ENCODE results near the gene C3orf22. TPM values are rescaled to one million over a fixed set of nuclear protein-coding genes. Genes with fewer than 3 reads are reported as not detected.

Gene C3orf22
- total RNA-seq, 2 experiments from 2014 or later: not detected

GRCh38 chr3:126501736-126502135 is 57.0 kb downstream of the C3orf22 start:
- no peak for ATAC-seq (ENCODE audit: poor library complexity)
- Mint-ChIP-seq H3K27me3 (no peaks in the 10 kb centered on the region), H3K9me3 (no peaks in the 10 kb centered on the region), H3K36me3 (ENCODE audit: low read depth) (no peaks in the 10 kb centered on the region), H3K4me1 (ENCODE audit: low read depth) (no peaks in the 10 kb centered on the region), H3K4me3 (no peak overlapping the region), H3K27ac (no peak overlapping the region)
- no peak for DNase-seq
- no peak overlapping the region for H3K27ac ChIP-seq (ENCODE audit: low read depth in 1 of 2, low read length in 2 of 2)
- intact Hi-C loops (cut with DNase I, micrococcal nuclease): no loop called here
- H3K4me1 ChIP-seq (ENCODE audit: insufficient read depth, low read length): no peaks in the 10 kb centered on the region
- ChIA-PET CTCF (no interaction called here), POLR2A (no interaction called here)
- peaks cover 0 to 5% of the 10 kb centered on the region in 2 experiments for H3K27me3 ChIP-seq (ENCODE audit: control insufficient read depth in 1 of 2, insufficient read depth in 2 of 2, low read length in 2 of 2)
- no peak overlapping the region for H3K4me3 ChIP-seq (ENCODE audit: low read length)
- H3K9me3 ChIP-seq (ENCODE audit: control insufficient read depth in 1 of 2, insufficient read depth in 1 of 2, low read length in 2 of 2): no peaks in the 10 kb centered on the region
- no peak for TF ChIP-seq CTCF (IDR thresholded peaks at IDR 0.05)
- no peaks in the 10 kb centered on the region for H3K36me3 ChIP-seq (ENCODE audit: insufficient read depth, low read length)

GRCh38 chr3:126501054-126501453 is 57.7 kb downstream of the C3orf22 start:
- intact Hi-C loops (cut with DNase I, micrococcal nuclease): no loop called here

GRCh38 chr3:126500016-126500415 is 58.7 kb downstream of the C3orf22 start:
- Mint-ChIP-seq H3K9me3 (no peaks in the 10 kb centered on the region), H3K27ac (no peak overlapping the region), H3K4me3 (no peak overlapping the region), H3K36me3 (ENCODE audit: low read depth) (no peaks in the 10 kb centered on the region), H3K4me1 (ENCODE audit: low read depth) (no peaks in the 10 kb centered on the region), H3K27me3 (no peaks in the 10 kb centered on the region)
- no peak overlapping the region for H3K27ac ChIP-seq (ENCODE audit: low read depth in 1 of 2, low read length in 2 of 2)
- no peaks in the 10 kb centered on the region for H3K36me3 ChIP-seq (ENCODE audit: insufficient read depth, low read length)
- TF ChIP-seq CTCF (IDR thresholded peaks at IDR 0.05): no peak
- H3K9me3 ChIP-seq (ENCODE audit: control insufficient read depth in 1 of 2, insufficient read depth in 1 of 2, low read length in 2 of 2): no peaks in the 10 kb centered on the region
- ATAC-seq (ENCODE audit: poor library complexity): no peak
- H3K4me3 ChIP-seq (ENCODE audit: low read length): no peak overlapping the region
- H3K4me1 ChIP-seq (ENCODE audit: insufficient read depth, low read length): no peaks in the 10 kb centered on the region
- peaks cover 0 to 3% of the 10 kb centered on the region in 2 experiments for H3K27me3 ChIP-seq (ENCODE audit: control insufficient read depth in 1 of 2, insufficient read depth in 2 of 2, low read length in 2 of 2)
- ChIA-PET POLR2A (no interaction called here), CTCF (no interaction called here)
- no peak for DNase-seq
- intact Hi-C loops (cut with DNase I, micrococcal nuclease): no loop called here

More at GRCh38 chr3:126501054-126501453, 57.7 kb downstream of the C3orf22 start:
- CTCF ChIA-PET: no interaction called here
- Histone ChIP-seq H3K36me3 (ENCODE audit: insufficient read depth, low read length) (no peaks in the 10 kb centered on the region), H3K9me3 (ENCODE audit: control insufficient read depth in 1 of 2, insufficient read depth in 1 of 2, low read length in 2 of 2) (no peaks in the 10 kb centered on the region), H3K4me1 (ENCODE audit: insufficient read depth, low read length) (no peaks in the 10 kb centered on the region), H3K27me3 (ENCODE audit: control insufficient read depth in 1 of 2, insufficient read depth in 2 of 2, low read length in 2 of 2) (peaks cover 0 to 5% of the 10 kb centered on the region in 2 experiments), H3K27ac (ENCODE audit: low read depth in 1 of 2, low read length in 2 of 2) (no peak overlapping the region), H3K4me3 (ENCODE audit: low read length) (no peak overlapping the region)
- H3K4me1 Mint-ChIP-seq (ENCODE audit: low read depth): no peaks in the 10 kb centered on the region
- POLR2A ChIA-PET: no interaction called here
- no peaks in the 10 kb centered on the region for H3K36me3 Mint-ChIP-seq (ENCODE audit: low read depth)
- DNase-seq (no peak), ATAC-seq (ENCODE audit: poor library complexity) (no peak)
- no peak overlapping the region for H3K27ac Mint-ChIP-seq
- H3K4me3 Mint-ChIP-seq: no peak overlapping the region
- H3K9me3 Mint-ChIP-seq: no peaks in the 10 kb centered on the region
- H3K27me3 Mint-ChIP-seq: no peaks in the 10 kb centered on the region
- no peak for TF ChIP-seq CTCF (IDR thresholded peaks at IDR 0.05)

Other genes with a start within 250 kb of the C3orf22 start
- under 1 TPM in 1 of 2 experiments, not detected in 1; 0.30 TPM for gene KLF15, start 201.5 kb downstream of the C3orf22 start, total RNA-seq
- gene CFAP100, start 164.0 kb downstream of the C3orf22 start, total RNA-seq: not detected
- gene ZXDC, start 83.0 kb downstream of the C3orf22 start, total RNA-seq: 10 to 100 TPM; 60.7 to 61.3 TPM
- gene UROC1, start 41.2 kb downstream of the C3orf22 start, total RNA-seq: not detected
- not detected for gene CHST13, start 34.8 kb downstream of the C3orf22 start, total RNA-seq
- gene TXNRD3, start 96.2 kb upstream of the C3orf22 start, total RNA-seq: 1 to 10 TPM; 1.0 to 1.5 TPM
- 1 to 10 TPM; 8.7 to 9.3 TPM for gene CHCHD6, start 145.3 kb upstream of the C3orf22 start, total RNA-seq

Data from CD4-positive, alpha-beta T cell (primary cell).